Left ventricle myocardium superior (tissue), 1 donor: ENCODE data around the gene TMIE. TPM values are rescaled to one million over a fixed set of nuclear protein-coding genes. Genes with fewer than 3 reads are reported as not detected.

Experiments
- ATAC-seq: fragments of 200-7000 bp; cut with Tn5 transposase; one replicate; pipeline ENCODE4 v1.9.1; 2020; ENCODE audit warnings: mild to moderate bottlenecking, moderate library complexity
- DNase-seq: peaks from one replicate; pipeline ENCODE4 v3.0.0-alpha.2; 2020
- intact Hi-C: fragments of 100-400 bp; cut with micrococcal nuclease; formaldehyde crosslinking; loops from one replicate; pipeline ENCODE4 v1.11.0; 2022
- total RNA-seq: library from RNA; stranded (reverse); fragmentation: NEBNext Ultra II Directional; extraction: Animal tissue kit (Norgen Biotek cat#: 25700); gene quantifications from one replicate; pipeline ENCODE4 v1.2.1, GENCODE V29; 2021
- donor health status: DM: no; HTN: yes; CAD: no; lungs with severe emphysema.

Gene TMIE
- total RNA-seq, 1 donor from 2014 or later = 0.74 TPM

- intact Hi-C loops = no loop called here
- ATAC-seq = no peak
- no peak for DNase-seq
These were observed 33.1 kb upstream of the TMIE start for GRCh38 chr3:46668116-46668515.

GRCh38 chr3:46668591-46668990 is 32.6 kb upstream of the TMIE start:
- ATAC-seq (no peak), DNase-seq (peak; percentile 23)
- intact Hi-C loops = no loop called here

- intact Hi-C loops = no loop called here
- ATAC-seq = no peak
- peak; percentile 23 for DNase-seq
These were observed 31.8 kb upstream of the TMIE start for GRCh38 chr3:46669191-46669999.

GRCh38 chr3:46670000-46670890 is 30.9 kb upstream of the TMIE start:
- DNase-seq (peak; percentile 15), ATAC-seq (no peak)
- intact Hi-C loops = no loop called here

GRCh38 chr3:46670891-46671427 is 30.2 kb upstream of the TMIE start:
- DNase-seq (peak; percentile 23), ATAC-seq (no peak)
- intact Hi-C loops = no loop called here

GRCh38 chr3:46671541-46672348 is 29.4 kb upstream of the TMIE start:
- ATAC-seq = no peak
- peak; percentile 22 for DNase-seq
- intact Hi-C loops = no loop called here

- ATAC-seq = no peak
These were observed 28.9 kb upstream of the TMIE start for GRCh38 chr3:46672349-46672695.

GRCh38 chr3:46673151-46674030 is 27.8 kb upstream of the TMIE start:
- ATAC-seq (no peak), DNase-seq (peak; percentile 17)
- intact Hi-C loops = no loop called here

More at GRCh38 chr3:46672349-46672695, 28.9 kb upstream of the TMIE start:
- peak; percentile 9 for DNase-seq
- intact Hi-C loops = no loop called here

GRCh38 chr3:46674031-46674845 is 27.0 kb upstream of the TMIE start:
- intact Hi-C loops = no loop called here
- DNase-seq = peak; percentile 11
- no peak for ATAC-seq

- ATAC-seq (no peak), DNase-seq (peak; percentile 16)
- intact Hi-C loops = no loop called here
These were observed 25.8 kb upstream of the TMIE start for GRCh38 chr3:46675426-46675825.

- intact Hi-C loops = no loop called here
- ATAC-seq (peak; percentile 8), DNase-seq (peak; percentile 35)
These were observed 25.2 kb upstream of the TMIE start for GRCh38 chr3:46675843-46676567.

GRCh38 chr3:46676601-46677410 is 24.4 kb upstream of the TMIE start:
- ATAC-seq = no peak
- intact Hi-C loops = no loop called here
- peak; percentile 28 for DNase-seq

GRCh38 chr3:46677411-46677726 is 23.8 kb upstream of the TMIE start:
- DNase-seq = peak; percentile 81
- intact Hi-C loops = no loop called here

GRCh38 chr3:46678280-46678679 is 22.9 kb upstream of the TMIE start:
- intact Hi-C loops = no loop called here
- DNase-seq (no peak), ATAC-seq (no peak)

More at GRCh38 chr3:46677411-46677726, 23.8 kb upstream of the TMIE start:
- peak; percentile 66 for ATAC-seq

- no peak for DNase-seq
- intact Hi-C loops = no loop called here
- no peak for ATAC-seq
These were observed 21.5 kb upstream of the TMIE start for GRCh38 chr3:46679681-46680080.

GRCh38 chr3:46680298-46680826 is 20.8 kb upstream of the TMIE start:
- peak; percentile 60 for ATAC-seq
- intact Hi-C loops = no loop called here
- DNase-seq = no peak
